Right cardiac atrium (tissue), 5 donors: Measurements from ENCODE around the gene PTH1R. TPM values are rescaled to one million over a fixed set of nuclear protein-coding genes. Genes with fewer than 3 reads are reported as not detected.

ENCODE experiments used
- ATAC-seq, 2 donors: fragments of 200-7000 bp; cut with Tn5 transposase; one replicate each; pipeline versions ENCODE4 v1.8.0 to v1.9.1; 2020; ENCODE audit warnings: moderate library complexity in 2 of 2, mild to moderate bottlenecking in 1 of 2
- DNase-seq, 3 donors: peaks; one replicate each; pipeline ENCODE4 v3.0.0-alpha.2; 2020
- H3K27ac ChIP-seq: one replicate; pipeline ENCODE4 v1.5.1; 2013; ENCODE audit warnings: mild to moderate bottlenecking, low read length, control low read depth, moderate library complexity
- H3K27me3 ChIP-seq: one replicate; pipeline ENCODE4 v1.6.1; 2013; ENCODE audit not compliant: control insufficient read depth, insufficient read depth
- H3K4me1 ChIP-seq: one replicate; pipeline ENCODE4 v1.6.1; 2013; ENCODE audit warnings: low read length; ENCODE audit not compliant: control insufficient read depth, insufficient read depth
- H3K4me3 ChIP-seq: one replicate; pipeline ENCODE4 v1.5.1; 2013; ENCODE audit warnings: low read length, control low read depth
- H3K9me3 ChIP-seq: one replicate; pipeline ENCODE4 v1.6.1; 2013; ENCODE audit warnings: low read length; ENCODE audit not compliant: control insufficient read depth
- whole genome bisulfite sequencing: extraction: QIAGEN DNeasy Blood & Tissue Kit; methylation state at CpG from one replicate; pipeline ENCODE4 v1.1.7; 2013; 5-methylcytosine and 5-hydroxymethylcytosine counted together
- intact Hi-C, 4 donors: fragments of 100-400 bp; cut with DNase I; formaldehyde crosslinking; loops; one replicate each; pipeline versions ENCODE4 v1.11.0 to v1.14.0; 2022 to 2023
- polyA plus RNA-seq: library from polyadenylated mRNA; stranded (reverse); fragments of 200-250 nt; gene quantifications from one replicate; pipeline ENCODE4 v1.2.3, GENCODE V29; 2013
- total RNA-seq, 4 donors: library from RNA; stranded (reverse); fragmentation: NEBNext Ultra II Directional; extraction: Animal tissue kit (Norgen Biotek cat#: 25700); gene quantifications; one replicate each; pipeline ENCODE4 v1.2.1, GENCODE V29; 2021
- donor health status: healthy with polysubstance abuse.
- donor health status: DM: no; HTN: yes; CAD: no.
- donor health status: DM: no; HTN: no; CAD: no.
- donor health status: DM: no; HTN: yes; CAD: no; lungs with severe emphysema.
- donor health status: DM: yes; HTN: yes; CAD: no.

PTH1R gene
- total and polyA plus RNA-seq, 5 donors = 9.3 to 18.5 (median 12.9) TPM

- ATAC-seq (peak; percentile 49 to 51), DNase-seq (peak in 2 of 3 donors; percentile 35 to 60)
- Histone ChIP-seq H3K9me3 (no peaks in the 10 kb centered on the region), H3K4me3 (no peak overlapping the region), H3K27me3 (no peaks in the 10 kb centered on the region), H3K27ac (no peak overlapping the region), H3K4me1 (peaks cover 9% of the 10 kb centered on the region)
- intact Hi-C loops = no loop called here
- 19% methylated on average over 8 of the region's 8 CpGs for WGBS
Observed at GRCh38 chr3:46913644-46914043, 36.1 kb downstream of the PTH1R start.

DNA sequence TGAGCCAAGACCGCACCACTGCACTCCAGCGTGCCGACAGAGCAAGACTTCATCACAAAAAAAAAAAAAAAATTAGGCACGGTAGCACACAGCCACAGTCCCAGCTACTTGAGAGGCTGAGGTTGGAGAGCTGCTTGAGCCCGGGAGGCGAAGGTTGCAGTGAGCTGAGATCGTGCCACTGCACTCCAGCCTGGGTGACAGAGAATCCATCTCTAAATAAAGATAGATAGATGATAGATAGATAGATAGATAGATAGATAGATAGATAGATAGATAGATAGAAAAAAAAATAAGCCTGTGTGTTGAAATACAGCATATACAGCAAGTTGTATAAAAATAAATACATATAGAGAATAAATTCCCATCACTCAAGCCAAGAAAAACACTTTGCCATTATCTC is 37.3 kb downstream of the PTH1R start:
- Histone ChIP-seq H3K4me3 (no peak overlapping the region), H3K4me1 (peaks cover 6% of the 10 kb centered on the region), H3K9me3 (no peaks in the 10 kb centered on the region), H3K27me3 (no peaks in the 10 kb centered on the region), H3K27ac (no peak overlapping the region)
- WGBS = 63% methylated on average over 7 of the region's 7 CpGs
- intact Hi-C loops = no loop called here
- DNase-seq (peak in 2 of 3 donors; percentile 3 to 20), ATAC-seq (no peak)

- DNase-seq (no peak), ATAC-seq (no peak)
- Histone ChIP-seq H3K27ac (no peak overlapping the region), H3K4me3 (no peak overlapping the region), H3K9me3 (no peaks in the 10 kb centered on the region), H3K4me1 (peaks cover 6% of the 10 kb centered on the region), H3K27me3 (no peaks in the 10 kb centered on the region)
- intact Hi-C loops = no loop called here
- WGBS = 67% methylated on average over 8 of the region's 8 CpGs
Observed at GRCh38 chr3:46915297-46915822, 37.8 kb downstream of the PTH1R start.

DNA sequence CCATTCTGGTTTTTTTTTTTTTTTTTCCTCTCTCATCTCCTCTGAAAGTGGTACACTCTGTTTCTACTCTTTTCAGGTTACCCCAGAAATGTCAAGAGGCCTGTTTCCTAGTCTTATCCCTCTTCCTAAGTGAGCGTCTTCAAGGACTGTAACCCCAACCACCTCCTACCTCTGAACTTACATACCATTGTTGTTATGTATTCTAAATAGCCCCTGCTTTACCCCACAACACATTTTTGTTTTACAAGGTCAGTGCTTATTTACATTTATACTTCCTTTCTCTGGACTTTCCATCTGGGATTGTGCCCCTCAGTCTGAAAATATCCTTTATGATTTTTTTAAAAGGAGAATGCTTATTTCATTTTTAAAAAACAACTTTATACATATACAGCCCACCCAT is 38.8 kb downstream of the PTH1R start:
- no peak for ATAC-seq
- 96% methylated on average over 1 of the region's 1 CpG for WGBS

GRCh38 chr3:46916799-46917198 is 39.3 kb downstream of the PTH1R start:
- intact Hi-C loops = no loop called here
- Histone ChIP-seq H3K9me3 (no peaks in the 10 kb centered on the region), H3K27ac (no peak overlapping the region), H3K27me3 (no peaks in the 10 kb centered on the region), H3K4me1 (peaks cover 6% of the 10 kb centered on the region), H3K4me3 (no peak overlapping the region)
- 92% methylated on average over 3 of the region's 3 CpGs for WGBS
- ATAC-seq (no peak), DNase-seq (no peak)

More for the DNA sequence above, 38.8 kb downstream of the PTH1R start:
- Histone ChIP-seq H3K27ac (no peak overlapping the region), H3K4me3 (no peak overlapping the region), H3K4me1 (peaks cover 6% of the 10 kb centered on the region), H3K27me3 (no peaks in the 10 kb centered on the region), H3K9me3 (no peaks in the 10 kb centered on the region)
- intact Hi-C loops = no loop called here
- no peak for DNase-seq

DNA sequence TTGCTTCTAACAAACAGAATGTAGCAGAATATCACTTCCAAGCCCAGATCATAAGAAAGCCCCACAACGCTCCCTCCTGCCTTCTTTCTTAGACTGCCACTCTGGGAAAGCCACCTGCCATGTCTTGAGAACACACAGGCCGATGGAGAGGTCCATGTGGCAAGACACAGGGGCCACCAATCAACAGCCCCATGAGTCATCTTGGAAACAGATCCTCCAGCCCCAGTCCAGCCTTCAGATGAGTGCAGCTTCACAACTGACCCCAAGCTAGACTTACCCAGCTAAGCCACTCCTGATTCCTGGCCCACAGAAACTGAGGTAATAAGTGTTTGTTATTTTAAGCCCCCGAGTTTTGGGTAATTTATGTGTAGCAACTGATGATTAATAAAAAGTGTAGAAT is 39.7 kb downstream of the PTH1R start:
- ATAC-seq = no peak
- Histone ChIP-seq H3K27ac (no peak overlapping the region), H3K4me3 (no peak overlapping the region), H3K9me3 (no peaks in the 10 kb centered on the region), H3K27me3 (no peaks in the 10 kb centered on the region), H3K4me1 (peaks cover 6% of the 10 kb centered on the region)
- DNase-seq = peak in 1 of 3 donors; percentile 15
- WGBS = 98% methylated on average over 3 of the region's 3 CpGs
- intact Hi-C loops = no loop called here

GRCh38 chr3:46918202-46918601 is 40.7 kb downstream of the PTH1R start:
- DNase-seq (no peak), ATAC-seq (no peak)
- intact Hi-C loops = no loop called here
- Histone ChIP-seq H3K27ac (no peak overlapping the region), H3K9me3 (no peaks in the 10 kb centered on the region), H3K27me3 (no peaks in the 10 kb centered on the region), H3K4me3 (no peak overlapping the region), H3K4me1 (peaks cover 6% of the 10 kb centered on the region)
- 92% methylated on average over 1 of the region's 1 CpG for WGBS

GRCh38 chr3:46918634-46919033 is 41.1 kb downstream of the PTH1R start:
- H3K9me3 ChIP-seq = no peaks in the 10 kb centered on the region
- ATAC-seq = no peak
- no peak for DNase-seq
- H3K27me3 ChIP-seq = no peaks in the 10 kb centered on the region
- no peak overlapping the region for H3K27ac ChIP-seq
- 96% methylated on average over 4 of the region's 4 CpGs for WGBS
- no peak overlapping the region for H3K4me3 ChIP-seq
- H3K4me1 ChIP-seq = peaks cover 3% of the 10 kb centered on the region
- intact Hi-C loops = no loop called here

- ATAC-seq (no peak), DNase-seq (no peak)
- intact Hi-C loops = loop anchor here in 3 of 4 donors (5.0 kb wide), 1 partner anchor 76 kb away; no protein-coding TSS in a partner anchor
- H3K27me3 ChIP-seq = no peaks in the 10 kb centered on the region
- no peaks in the 10 kb centered on the region for H3K9me3 ChIP-seq
- H3K4me3 ChIP-seq = no peak overlapping the region
- WGBS = 94% methylated on average over 4 of the region's 4 CpGs
- peaks cover 6% of the 10 kb centered on the region for H3K4me1 ChIP-seq
- H3K27ac ChIP-seq = no peak overlapping the region
Observed at GRCh38 chr3:46921041-46921440, 43.5 kb downstream of the PTH1R start.

GRCh38 chr3:46921871-46922271 is 44.4 kb downstream of the PTH1R start:
- 97% methylated on average over 7 of the region's 7 CpGs for WGBS
- Histone ChIP-seq H3K27me3 (no peaks in the 10 kb centered on the region), H3K4me1 (peaks cover 7% of the 10 kb centered on the region), H3K27ac (no peak overlapping the region), H3K4me3 (no peak overlapping the region), H3K9me3 (no peaks in the 10 kb centered on the region)
- DNase-seq (peak in 1 of 3 donors; percentile 22), ATAC-seq (no peak)
- intact Hi-C loops = loop anchor here in 3 of 4 donors (5.0 kb wide), 1 partner anchor 75 kb away; no protein-coding TSS in a partner anchor

GRCh38 chr3:46922426-46922825 is 44.9 kb downstream of the PTH1R start:
- H3K4me1 ChIP-seq = peaks cover 9% of the 10 kb centered on the region
- intact Hi-C loops = loop anchor here in 3 of 4 donors (5.0 kb wide), 1 partner anchor 75 kb away; no protein-coding TSS in a partner anchor
- DNase-seq (peak in 1 of 3 donors; percentile 13), ATAC-seq (no peak)
- H3K4me3 ChIP-seq = no peak overlapping the region
- no peaks in the 10 kb centered on the region for H3K27me3 ChIP-seq
- WGBS = 95% methylated on average over 4 of the region's 4 CpGs
- no peaks in the 10 kb centered on the region for H3K9me3 ChIP-seq
- no peak overlapping the region for H3K27ac ChIP-seq
